ENCODE results near the gene ANKRD28.

The ANKRD28 gene

GRCh38 chr3:15722877-15723623 is 74.7 kb downstream of the ANKRD28 start:
- no peak for DNase-seq (ENCODE audit: low read depth)

- no peak for DNase-seq (ENCODE audit: low read depth)
Measured at GRCh38 chr3:15716178-15716577, 81.6 kb downstream of the ANKRD28 start.

GRCh38 chr3:15714448-15714847 is 83.3 kb downstream of the ANKRD28 start:
- no peak for DNase-seq (ENCODE audit: low read depth)

- no peak for DNase-seq (ENCODE audit: low read depth)
Measured at GRCh38 chr3:15713364-15713763, 84.4 kb downstream of the ANKRD28 start.

GRCh38 chr3:15711281-15711680 is 86.5 kb downstream of the ANKRD28 start:
- DNase-seq (ENCODE audit: low read depth), result no peak

GRCh38 chr3:15708882-15709677 is 88.7 kb downstream of the ANKRD28 start:
- no peak for DNase-seq (ENCODE audit: low read depth)

GRCh38 chr3:15707779-15708178 is 90.0 kb downstream of the ANKRD28 start:
- DNase-seq (ENCODE audit: low read depth), result no peak

GRCh38 chr3:15703346-15703745 is 94.4 kb downstream of the ANKRD28 start:
- DNase-seq (ENCODE audit: low read depth), result no peak

GRCh38 chr3:15694628-15695027 is 103.2 kb downstream of the ANKRD28 start:
- DNase-seq (ENCODE audit: low read depth), result no peak

- no peak for DNase-seq (ENCODE audit: low read depth)
Measured at GRCh38 chr3:15693355-15693754, 104.4 kb downstream of the ANKRD28 start.

GRCh38 chr3:15690748-15691147 is 107.0 kb downstream of the ANKRD28 start:
- no peak for DNase-seq (ENCODE audit: low read depth)

GRCh38 chr3:15690230-15690629 is 107.5 kb downstream of the ANKRD28 start:
- DNase-seq (ENCODE audit: low read depth), result no peak

GRCh38 chr3:15685927-15686326 is 111.9 kb downstream of the ANKRD28 start:
- DNase-seq (ENCODE audit: low read depth), result no peak

GRCh38 chr3:15683253-15683652 is 114.5 kb downstream of the ANKRD28 start:
- no peak for DNase-seq (ENCODE audit: low read depth)

- DNase-seq (ENCODE audit: low read depth), result no peak
Measured at GRCh38 chr3:15682561-15683185, 115.1 kb downstream of the ANKRD28 start.

- DNase-seq (ENCODE audit: low read depth), result no peak
Measured at GRCh38 chr3:15681668-15682067, 116.1 kb downstream of the ANKRD28 start.

GRCh38 chr3:15679306-15679705 is 118.5 kb downstream of the ANKRD28 start:
- DNase-seq (ENCODE audit: low read depth), result no peak

- DNase-seq (ENCODE audit: low read depth), result no peak
Measured at GRCh38 chr3:15676259-15676658, 121.5 kb downstream of the ANKRD28 start.

- no peak for DNase-seq (ENCODE audit: low read depth)
Measured at GRCh38 chr3:15673536-15673935, 124.2 kb downstream of the ANKRD28 start.

GRCh38 chr3:15667484-15667883 is 130.3 kb downstream of the ANKRD28 start:
- DNase-seq (ENCODE audit: low read depth), result no peak

- no peak for DNase-seq (ENCODE audit: low read depth)
Measured at GRCh38 chr3:15666277-15666676, 131.5 kb downstream of the ANKRD28 start.

- DNase-seq (ENCODE audit: low read depth), result no peak
Measured at GRCh38 chr3:15665510-15666150, 132.1 kb downstream of the ANKRD28 start.

Data from activated T-helper 1 cell treated with Interleukin-2 at 50 U/mL for 16 hours (primary cell).